SIG-M5 treated with dmso at 0.1 percent for 504 hours (cell line): ENCODE results near the gene SKAP2.
A peak's percentile ranks its signal among the peaks of the same experiment; 100 is the strongest.

Source experiments
- DNase-seq: peaks from one replicate; lab custom pipeline; 2025; ENCODE audit not compliant: unreplicated experiment; lab: John Stamatoyannopoulos, UW

Gene SKAP2

DNA sequence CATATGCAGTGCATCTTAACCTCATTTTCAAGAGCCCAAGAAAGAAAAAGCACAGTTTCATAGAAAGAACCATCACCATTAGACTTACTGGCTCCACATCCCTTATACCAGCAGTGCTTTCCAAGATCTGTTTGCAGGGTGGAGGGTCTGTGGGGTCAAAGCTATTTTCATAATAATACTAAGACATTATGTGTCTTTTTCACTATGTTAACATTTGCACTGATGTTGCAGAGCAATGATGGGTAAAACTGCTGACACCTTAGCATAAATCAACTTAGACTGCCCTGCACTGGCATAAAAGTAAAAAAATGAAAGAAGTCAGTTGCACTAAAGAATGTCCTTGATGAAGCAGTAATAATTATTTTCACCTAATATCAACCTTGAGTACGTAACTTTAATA, 166.2 kb downstream of the SKAP2 start:
- DNase-seq = no peak

DNA sequence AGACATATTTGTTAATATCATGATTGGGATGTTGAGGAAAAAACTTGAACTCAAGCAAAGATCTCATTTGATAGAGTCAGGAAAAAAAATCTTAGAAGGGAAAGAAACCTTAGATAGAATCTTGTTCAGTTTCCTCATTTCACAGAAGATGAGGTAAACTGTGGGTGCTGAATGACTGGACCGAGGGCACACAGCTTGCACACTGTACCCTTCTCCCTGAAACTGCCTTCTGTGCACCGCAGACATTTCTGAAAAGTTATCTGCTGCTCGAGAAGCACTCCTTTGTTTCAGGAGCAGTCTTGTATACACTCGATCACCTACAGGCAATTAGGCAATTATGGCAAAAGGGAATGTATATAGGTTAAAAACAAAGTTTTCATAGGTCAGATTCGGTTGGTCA, 167.4 kb downstream of the SKAP2 start:
- DNase-seq = no peak

DNA sequence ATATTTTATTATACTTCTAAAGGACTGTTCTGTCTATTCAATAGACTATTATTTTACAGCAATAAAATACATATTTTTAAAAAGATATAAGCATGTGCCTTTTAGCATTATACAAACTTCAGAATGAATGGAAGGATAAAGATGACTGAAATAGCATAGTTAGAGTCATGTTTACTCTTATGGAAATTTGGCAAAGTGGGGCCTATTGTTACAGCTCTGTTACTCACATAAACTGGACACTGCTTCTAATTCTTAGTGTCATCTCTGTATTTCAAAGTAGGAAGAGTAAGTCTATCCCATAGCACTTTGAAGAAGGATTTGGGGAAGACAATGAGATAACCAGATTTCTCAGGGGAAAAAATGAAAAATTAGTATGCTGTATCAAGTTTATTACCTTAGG, 168.2 kb downstream of the SKAP2 start:
- DNase-seq = no peak

DNA sequence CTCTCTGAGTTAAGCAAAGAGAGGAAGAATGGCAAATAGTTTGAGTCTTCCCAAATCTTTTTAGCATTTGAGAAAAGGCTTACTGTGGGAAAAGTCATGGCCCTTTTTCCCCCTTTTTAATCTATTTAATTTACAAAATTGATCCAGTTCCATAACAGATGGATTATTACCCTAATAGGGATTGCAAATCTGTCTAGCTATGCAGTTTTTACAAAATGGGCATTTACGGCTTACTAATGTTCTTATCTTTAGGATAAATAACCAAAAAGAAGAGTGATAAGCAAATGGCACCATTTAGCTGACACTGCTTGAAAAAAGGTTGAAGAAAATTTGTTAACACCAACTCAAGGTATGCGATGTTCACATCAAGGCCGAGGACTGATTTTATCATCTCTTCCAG, 169.7 kb downstream of the SKAP2 start:
- no peak for DNase-seq

DNA sequence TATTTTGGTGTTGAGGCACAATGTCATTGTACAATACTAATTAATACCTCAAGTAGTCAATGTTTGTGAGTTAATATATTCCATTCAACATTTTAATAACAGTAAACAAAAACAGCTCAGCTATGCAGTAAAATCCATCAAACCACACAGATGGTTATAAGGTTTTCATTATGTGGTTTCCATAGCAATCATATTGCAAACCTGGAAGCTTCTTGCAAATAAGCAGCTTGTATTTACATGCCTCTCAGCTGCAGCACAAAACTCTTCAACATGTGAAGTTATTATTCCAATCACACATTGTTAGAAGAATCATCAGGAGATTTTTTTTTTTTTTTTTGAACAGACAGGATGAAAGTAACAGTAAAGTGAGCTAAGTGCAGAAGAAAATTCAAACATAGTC, 170.2 kb downstream of the SKAP2 start:
- no peak for DNase-seq

DNA sequence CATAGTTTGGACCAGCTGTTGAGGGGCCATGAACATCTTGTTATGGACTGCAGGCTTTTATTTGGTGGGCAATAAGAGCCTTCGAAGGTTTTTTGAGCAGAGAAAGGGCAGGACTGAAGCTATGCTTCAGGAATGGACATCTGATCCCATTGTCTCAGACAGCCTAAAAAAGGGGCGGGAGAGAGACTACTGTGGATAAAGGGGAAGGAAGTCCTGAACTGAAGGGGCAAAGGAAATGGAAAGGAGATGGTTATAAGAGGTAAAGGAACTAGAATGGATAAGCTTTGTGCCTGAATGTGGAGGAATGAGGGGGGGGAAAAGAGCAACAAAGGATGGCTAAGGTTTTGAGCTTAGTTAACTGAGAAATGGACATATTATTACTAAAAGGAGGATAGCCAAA, 172.5 kb downstream of the SKAP2 start:
- DNase-seq = no peak

DNA sequence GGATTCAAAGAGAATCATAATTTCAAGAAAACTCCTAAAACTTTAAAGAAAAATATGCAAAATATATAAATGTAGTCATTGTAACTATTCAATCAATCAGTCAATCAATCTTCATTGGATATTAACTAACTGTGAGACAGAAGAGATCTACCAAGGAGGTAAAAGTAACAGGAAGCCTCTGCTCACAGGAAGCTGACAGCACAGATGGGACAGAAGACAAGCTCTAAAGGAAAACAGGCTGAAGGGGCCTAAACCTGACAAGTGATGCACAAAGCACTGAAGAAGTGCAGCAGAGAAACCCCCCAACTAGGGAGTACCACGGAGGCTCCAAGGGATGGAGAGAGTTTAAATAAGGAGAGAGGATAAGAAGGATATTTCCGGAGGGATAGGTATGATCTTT, 173.0 kb downstream of the SKAP2 start:
- DNase-seq = no peak

DNA sequence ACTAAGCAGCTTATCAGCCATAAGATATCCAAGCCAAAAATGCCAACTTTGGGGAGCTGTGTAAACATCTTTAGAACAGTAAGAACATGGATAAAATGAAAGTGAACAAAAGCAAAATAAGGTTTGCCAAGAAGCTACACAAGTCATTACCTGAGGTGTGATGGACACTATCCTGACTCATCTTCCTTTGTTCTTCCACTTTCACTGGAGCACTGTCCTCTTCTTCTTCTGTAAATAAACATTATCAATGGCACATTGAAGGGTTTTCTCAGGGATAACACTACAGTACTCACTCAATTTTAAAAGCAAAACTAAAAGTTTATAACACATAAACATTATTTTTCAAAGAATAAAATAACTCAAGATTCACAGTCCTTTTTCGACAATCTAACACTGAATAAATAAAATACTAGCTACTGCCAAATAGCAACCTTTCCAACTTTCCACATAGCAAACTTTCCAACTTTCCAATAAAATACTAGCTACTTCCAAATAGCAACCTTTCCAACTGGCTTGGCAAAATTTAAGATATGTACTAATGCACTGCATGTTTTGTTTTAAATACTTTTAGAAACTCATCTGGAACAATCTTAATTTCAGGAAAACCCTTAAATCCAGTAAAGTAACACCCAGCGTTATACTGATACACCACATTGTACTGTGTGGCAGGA, 174.1 kb downstream of the SKAP2 start:
- no peak for DNase-seq

DNA sequence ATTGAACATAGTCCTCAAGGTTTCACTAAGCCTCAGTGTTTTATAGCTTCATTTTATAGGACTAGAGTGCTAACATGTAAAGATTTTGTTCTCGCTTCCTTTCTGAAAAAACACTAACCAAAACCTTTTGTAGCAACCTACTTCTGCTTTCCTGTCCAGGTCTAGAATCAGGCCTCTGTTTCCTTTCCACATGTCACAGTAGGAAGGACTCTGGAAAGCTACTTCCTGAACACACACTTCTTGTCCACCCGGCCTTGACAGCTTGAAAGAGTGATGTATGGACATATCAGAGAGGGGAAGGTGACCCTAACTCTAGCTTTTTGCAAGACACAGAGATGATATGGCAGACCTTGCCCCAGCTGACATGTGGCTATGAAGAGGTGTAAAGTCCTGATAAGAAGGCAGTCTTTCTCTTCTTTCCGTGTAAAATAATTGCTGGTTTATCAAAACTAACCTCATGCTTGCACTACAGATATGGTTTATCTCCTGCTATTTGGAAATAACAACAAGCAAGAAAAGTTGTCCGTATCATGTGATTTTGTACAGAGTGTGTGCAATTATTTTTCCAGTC, 175.4 kb downstream of the SKAP2 start:
- peak; percentile 7 for DNase-seq

DNA sequence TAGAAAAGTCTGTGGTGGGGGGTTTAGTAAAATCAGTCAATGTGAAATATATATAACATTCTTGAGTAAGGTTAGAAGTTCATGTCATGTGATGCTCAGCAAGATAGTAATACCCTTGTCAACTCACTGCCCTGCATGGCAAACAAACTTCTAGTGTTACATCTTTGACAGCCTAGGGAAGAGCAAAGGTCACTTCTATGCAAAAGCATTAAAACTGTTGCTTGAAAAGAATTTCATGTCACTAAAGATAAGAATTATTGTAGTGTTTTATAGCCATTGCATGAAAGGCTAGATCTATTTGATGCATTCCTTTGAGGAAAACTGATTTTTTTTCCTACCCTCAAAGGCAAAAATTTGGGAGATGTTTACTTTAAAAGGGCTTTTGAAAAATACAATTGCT, 176.0 kb downstream of the SKAP2 start:
- no peak for DNase-seq

DNA sequence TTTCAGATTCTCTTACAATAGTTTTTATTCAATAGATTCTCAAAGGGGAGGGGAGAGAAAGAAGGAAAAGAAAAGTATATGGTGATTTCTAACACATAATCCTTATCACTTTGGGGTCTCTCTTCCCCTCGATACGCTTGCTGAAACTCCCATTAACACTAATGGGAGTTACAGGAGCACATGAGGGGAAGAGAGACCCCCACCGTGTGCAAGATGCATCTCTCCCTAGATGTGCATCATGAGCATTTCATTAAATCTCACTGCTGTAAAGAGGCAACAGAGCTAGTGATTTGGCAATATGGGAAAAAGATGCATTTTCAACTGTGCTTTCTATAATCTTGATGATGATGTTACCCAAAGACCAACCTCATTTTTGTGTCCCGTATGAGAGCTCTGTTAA, 177.4 kb downstream of the SKAP2 start:
- no peak for DNase-seq

DNA sequence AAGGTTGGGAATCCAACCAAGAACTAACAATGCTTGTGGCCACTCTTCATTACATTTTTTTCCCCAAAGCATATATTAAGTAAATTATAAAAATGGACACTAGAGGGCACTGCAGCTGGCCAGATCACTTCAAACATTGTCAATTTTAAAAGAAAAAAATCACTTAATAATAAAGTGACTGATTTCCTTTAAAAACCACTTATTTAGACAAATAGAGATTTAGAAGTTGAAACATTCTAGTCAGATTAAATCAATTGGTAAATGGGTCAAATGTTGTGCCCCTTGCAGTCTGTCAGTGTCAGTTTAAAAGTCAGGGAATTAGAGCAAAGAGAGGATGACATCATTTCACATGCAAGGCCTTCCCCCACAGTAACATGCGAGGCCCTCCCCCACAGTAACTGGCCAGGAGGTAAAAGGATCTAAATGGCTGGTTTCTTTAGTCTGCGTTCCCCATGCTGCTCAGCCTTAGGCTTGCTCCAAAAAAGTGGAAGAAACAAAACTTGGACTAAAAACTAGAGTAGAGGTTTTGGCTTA, 177.9 kb downstream of the SKAP2 start:
- DNase-seq = peak; percentile 14

DNA sequence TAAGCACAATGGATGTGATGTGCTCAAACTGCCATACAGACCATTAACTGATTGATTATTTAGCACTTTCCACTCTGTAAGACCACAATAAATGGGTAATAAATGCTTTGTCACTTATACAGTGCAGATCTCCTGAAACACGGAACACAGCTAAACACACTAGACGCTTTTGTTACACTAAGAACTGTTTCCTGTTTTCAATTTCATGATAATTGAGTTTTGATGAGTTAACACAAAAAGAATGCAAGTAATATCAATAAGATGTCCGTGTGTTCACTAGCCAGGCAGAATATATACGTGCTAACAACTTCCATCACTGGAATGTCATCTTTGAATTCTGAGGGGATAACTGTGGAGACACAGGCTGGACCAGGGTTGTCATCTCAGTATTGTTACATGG, 178.8 kb downstream of the SKAP2 start:
- DNase-seq = no peak

DNA sequence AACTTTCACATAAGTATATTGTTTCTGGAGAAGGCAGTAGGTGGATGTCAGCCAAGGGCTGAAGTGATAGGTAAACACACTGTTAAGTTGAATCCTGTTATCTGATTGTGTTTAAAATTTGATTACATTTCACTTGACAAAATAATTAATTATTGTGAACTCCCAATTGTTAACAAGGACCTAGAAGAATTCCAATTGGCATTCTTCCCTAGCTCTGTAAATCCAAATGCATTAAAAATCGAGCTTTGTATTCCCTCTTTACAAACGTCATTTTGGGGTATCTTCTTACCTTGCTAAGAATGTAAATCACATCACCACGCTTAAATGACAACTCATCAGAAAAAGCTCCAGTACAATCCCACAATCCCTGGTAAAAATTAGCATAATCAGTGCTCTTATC, 179.9 kb downstream of the SKAP2 start:
- DNase-seq = no peak

DNA sequence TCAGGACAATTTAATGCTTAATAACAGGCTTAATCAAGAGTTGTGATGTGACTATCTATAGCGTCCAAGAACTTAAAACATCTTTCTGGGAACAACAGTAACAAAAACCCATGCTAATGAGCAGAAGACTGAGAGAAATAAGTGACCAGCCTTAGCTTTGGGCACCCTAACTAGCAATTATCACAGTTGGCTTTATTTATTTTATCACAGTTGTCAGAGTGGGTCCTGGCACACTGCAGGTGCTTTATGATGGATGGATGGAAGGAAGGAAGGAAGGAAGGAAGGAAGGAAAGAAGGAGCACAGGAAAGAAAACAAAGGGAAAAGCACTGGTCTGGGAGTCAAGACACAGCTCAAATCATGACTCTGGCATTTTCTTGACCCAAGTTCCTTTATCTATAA, 181.1 kb downstream of the SKAP2 start:
- DNase-seq = no peak

DNA sequence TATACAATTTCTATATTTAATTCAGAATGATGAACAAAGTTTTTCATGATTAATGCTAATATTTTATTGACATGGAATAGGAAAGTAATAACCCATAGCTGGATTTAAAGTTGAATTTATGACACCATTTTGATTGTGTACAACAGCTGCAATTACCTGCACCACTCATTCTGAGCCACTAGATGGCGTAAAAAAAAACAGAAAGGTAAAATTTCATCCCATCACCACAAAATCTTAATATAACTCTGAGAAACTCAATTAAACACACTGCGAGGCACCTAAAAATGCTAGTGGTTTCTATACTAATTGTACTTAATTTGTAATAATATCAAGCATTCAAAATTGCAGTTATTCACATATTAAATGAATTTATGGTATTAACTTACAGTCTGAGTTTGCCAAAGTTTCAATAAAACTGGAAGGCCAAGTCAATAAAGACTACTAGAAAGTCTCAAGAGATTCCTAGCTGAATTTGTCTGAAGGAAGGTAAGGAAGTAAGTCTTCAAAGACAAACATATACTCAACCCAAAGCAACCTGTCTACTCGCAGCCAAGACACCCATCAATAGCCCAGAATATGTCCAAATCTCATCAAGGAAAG, 182.5 kb downstream of the SKAP2 start:
- no peak for DNase-seq

DNA sequence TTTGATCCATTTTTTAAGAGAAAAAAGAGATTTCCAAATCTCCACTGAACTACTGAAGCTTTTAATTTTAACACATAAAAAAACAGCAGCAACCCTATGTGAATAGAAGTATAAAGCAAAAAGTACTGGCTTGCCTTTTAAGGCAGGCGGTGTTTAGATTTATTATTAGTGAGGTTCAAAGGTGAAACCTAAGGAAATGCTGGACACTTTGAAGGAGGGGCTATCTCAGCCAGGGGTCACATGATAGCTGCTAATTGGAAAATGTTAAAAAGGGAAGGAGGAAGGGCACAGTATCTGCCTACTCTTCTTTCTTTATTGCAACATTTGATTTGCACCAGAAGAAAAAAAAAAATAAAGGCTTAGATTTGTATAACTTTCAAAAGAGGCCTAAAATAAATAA, 183.8 kb downstream of the SKAP2 start:
- no peak for DNase-seq

DNA sequence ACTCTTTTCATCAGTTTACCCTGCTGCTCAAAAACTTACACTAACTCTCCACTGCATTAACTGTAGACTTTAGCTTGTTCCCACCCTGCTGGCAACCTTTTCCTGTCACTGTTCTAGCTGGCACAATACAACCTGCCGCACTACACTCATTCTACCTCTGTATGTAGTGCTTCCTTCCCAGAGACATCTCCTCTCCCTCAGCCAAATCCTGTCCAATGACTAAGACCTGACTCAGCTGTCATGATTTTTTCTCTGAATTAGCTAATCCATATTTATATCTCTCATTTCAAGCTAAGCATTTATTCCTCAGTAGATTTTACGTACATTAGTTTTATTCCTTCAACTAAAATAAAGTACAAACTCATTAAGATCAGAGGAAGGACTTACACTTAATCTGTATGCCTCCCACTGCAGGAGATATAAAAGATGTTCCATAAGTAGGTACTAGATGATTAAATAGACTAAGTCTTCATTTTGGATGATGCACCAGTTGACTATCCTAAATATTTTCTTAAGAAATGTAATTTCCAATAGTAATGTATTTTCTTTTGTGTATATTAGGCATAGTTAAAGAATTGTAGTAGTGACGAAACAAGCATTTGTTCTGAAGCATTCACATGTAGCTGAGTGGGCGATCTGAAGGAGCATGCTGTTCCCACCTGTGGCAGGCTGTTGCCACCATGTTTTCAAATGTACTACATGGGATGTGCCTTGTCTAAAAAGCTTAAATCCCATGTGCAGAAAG, 189.1 kb downstream of the SKAP2 start:
- DNase-seq = no peak

DNA sequence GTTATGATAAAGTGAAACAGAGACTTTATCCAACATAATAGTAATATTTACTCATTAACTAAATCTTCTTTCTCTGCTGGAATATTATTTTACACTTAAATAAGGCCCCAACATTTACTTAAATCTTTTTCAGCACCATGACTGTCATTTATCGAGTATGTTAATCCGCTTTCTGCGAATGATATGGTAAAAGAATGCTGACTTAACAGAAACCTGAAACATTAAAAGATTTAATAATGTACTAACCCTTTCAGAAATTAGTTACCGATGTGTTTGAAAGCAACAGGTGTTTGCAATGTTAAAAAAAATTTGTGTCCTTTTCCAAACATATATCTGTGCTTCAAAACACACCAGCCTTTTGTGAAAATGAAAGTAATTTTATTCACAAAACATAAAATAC, 190.5 kb downstream of the SKAP2 start:
- no peak for DNase-seq

DNA sequence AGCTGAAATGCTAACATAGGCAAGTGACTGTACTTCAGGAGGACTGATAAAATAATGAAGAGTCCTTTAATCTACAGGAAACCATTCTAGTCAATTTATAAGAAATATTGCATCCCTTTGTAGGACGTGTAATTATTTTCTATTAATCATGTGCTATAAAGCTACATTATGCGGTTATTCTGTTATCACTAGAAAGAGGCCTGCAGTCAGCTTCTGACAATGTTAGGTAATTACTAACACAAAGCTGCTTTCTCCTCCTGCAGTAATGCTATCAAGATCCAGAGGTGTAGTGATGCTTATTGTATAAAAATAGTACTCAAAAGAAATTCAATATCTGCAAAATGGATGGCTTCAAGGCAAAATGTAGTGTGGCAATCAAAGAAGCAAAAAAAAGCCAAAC, 191.1 kb downstream of the SKAP2 start:
- no peak for DNase-seq

DNA sequence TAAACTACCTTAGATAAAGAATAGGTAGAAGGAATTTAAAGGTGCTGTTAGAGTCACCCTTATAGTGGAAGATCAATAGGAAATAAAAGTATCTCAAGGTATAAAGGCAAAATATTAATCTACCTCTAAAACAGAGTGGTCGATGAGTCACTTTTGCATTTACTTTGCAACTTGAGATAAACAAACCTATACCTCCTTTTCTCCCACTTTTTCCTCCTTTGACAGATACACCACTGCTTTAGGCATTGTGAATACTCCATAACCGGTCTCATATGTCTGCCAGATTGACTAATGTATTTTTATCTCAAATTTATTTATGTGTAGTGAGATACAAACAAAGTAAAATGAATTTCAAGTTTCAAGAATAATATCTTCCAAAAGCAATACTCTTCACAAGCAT, 193.5 kb downstream of the SKAP2 start:
- no peak for DNase-seq

DNA sequence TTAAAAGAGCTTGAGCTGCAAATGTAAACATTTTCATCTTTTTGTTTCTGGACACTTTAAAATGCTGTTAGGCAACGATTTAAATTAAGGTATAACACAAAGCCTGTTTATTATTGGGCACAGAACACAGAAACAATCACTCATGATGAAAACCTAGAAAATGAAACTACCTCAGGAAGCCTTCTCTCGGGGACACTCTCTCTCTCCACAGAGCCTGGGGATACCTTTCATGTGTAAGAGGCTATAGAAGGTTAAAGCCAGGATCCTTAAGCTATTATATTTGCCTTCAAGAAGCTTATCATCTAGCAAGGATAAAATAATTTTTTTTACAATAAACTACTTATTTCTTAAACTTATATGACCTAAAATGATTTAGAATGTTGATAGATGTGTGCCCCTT, 194.1 kb downstream of the SKAP2 start:
- no peak for DNase-seq
